ENCODE data around the gene EGFR. TPM values are rescaled to one million over a fixed set of nuclear protein-coding genes. Genes with fewer than 3 reads are reported as not detected.

The EGFR gene
- total and polyA plus RNA-seq, 9 donors: 13.0 to 54.6 (median 41.7) TPM

DNA sequence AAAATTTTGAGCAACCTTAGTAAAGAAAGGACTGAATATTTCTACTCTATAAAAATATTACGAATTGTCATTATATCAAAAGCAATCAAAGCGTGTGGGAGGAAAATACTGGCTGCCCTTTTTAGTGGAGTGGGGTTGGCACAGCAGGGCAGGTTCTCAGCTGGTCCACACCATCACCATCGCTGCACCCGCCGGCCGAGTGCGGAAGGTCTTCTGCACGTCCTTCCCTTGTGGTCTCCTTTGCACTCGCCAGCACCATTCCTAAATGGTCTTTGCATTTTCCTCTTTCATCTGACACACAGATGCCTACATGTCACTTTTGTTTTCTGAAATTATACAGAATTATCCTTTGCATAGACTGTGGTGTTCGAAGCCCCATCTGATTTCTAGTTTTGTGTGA is 229.7 kb downstream of the EGFR start:
- Histone ChIP-seq H3K4me3 (no peak overlapping the region), H3K9me3 (no peaks in the 10 kb centered on the region), H3K27me3 (no peaks in the 10 kb centered on the region), H3K36me3 (no peaks in the 10 kb centered on the region), H3K4me1 (ENCODE audit: insufficient read depth) (no peaks in the 10 kb centered on the region), H3K27ac (no peak overlapping the region)
- WGBS, 3 donors: 96% methylated on average over 10 of the region's 10 CpGs
- intact Hi-C loops (cut with DNase I): no loop called here
- TF ChIP-seq, protein P1, sequence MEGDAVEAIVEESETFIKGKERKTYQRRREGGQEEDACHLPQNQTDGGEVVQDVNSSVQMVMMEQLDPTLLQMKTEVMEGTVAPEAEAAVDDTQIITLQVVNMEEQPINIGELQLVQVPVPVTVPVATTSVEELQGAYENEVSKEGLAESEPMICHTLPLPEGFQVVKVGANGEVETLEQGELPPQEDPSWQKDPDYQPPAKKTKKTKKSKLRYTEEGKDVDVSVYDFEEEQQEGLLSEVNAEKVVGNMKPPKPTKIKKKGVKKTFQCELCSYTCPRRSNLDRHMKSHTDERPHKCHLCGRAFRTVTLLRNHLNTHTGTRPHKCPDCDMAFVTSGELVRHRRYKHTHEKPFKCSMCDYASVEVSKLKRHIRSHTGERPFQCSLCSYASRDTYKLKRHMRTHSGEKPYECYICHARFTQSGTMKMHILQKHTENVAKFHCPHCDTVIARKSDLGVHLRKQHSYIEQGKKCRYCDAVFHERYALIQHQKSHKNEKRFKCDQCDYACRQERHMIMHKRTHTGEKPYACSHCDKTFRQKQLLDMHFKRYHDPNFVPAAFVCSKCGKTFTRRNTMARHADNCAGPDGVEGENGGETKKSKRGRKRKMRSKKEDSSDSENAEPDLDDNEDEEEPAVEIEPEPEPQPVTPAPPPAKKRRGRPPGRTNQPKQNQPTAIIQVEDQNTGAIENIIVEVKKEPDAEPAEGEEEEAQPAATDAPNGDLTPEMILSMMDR (IDR thresholded peaks at IDR 0.05): no peak
- TF ChIP-seq EP300 (IDR thresholded peaks at IDR 0.05): no peak
- no peak for TF ChIP-seq POLR2A (IDR thresholded peaks at IDR 0.05)
- DNase-seq: no peak

DNA sequence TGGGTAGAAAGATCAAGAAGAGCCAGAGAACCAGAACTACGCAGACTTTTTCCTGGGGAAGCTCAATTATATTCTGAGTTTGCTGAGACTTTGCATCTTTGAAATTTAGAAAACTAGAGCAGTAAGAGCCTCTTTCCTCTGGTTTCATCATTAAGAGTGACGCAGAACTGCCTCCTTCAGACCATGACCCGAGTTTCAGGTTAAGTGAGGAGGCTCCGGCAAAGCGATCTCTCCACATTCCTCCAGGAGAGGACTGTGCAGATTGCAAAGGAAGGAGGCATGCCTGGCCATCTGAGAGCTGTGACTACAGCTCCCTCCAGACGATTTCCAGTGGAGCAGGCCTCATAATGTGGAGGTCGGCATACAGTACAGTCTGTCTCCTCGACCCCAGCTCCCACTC is 230.5 kb downstream of the EGFR start:
- 53 to 70% (median 68%) methylated on average over 8 of the region's 8 CpGs for WGBS, 3 donors
- no peaks in the 10 kb centered on the region for H3K27me3 ChIP-seq
- H3K4me1 ChIP-seq (ENCODE audit: insufficient read depth): no peaks in the 10 kb centered on the region
- TF ChIP-seq EP300 (IDR thresholded peaks at IDR 0.05) (no peak), POLR2A (IDR thresholded peaks at IDR 0.05) (no peak)
- TF ChIP-seq, protein P1 (IDR thresholded peaks at IDR 0.05): no peak
- no peaks in the 10 kb centered on the region for H3K9me3 ChIP-seq
- DNase-seq: no peak
- intact Hi-C loops (cut with DNase I): no loop called here
- no peak overlapping the region for H3K27ac ChIP-seq
- no peaks in the 10 kb centered on the region for H3K36me3 ChIP-seq
- H3K4me3 ChIP-seq: no peak overlapping the region

DNA sequence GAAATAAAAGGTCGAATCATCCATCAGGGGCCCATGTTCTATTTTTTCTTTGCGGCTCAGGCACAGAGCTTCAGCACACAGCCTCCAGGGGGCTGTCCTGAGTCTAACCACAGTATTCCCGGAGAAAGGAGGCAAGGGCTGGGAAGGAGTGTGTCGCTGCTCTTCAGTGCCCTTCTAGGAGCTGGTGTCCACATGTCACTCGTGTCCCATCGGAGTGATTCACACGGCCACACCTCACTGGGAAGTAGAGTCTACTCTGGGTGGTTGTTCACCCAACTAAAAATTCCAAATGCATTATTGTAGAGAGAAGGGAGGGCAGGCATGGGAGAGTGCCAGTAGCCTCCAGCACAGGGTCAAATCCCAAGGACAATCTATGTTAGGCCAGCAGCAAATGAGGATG is 231.5 kb downstream of the EGFR start:
- Histone ChIP-seq H3K9me3 (no peaks in the 10 kb centered on the region), H3K4me1 (ENCODE audit: insufficient read depth) (no peaks in the 10 kb centered on the region), H3K4me3 (no peak overlapping the region), H3K27me3 (no peaks in the 10 kb centered on the region), H3K36me3 (no peaks in the 10 kb centered on the region), H3K27ac (no peak overlapping the region)
- DNase-seq: no peak
- intact Hi-C loops (cut with DNase I): loop anchor here (5.0 to 10.0 kb wide), 5 partner anchors 66 to 478 kb away; partner anchors contain the start of gene EGFR (in 2 of the 4)
- 69 to 91% (median 86%) methylated on average over 7 of the region's 7 CpGs for WGBS, 3 donors
- TF ChIP-seq, protein P1 (IDR thresholded peaks at IDR 0.05): no peak
- no peak for TF ChIP-seq EP300 (IDR thresholded peaks at IDR 0.05)
- no peak for TF ChIP-seq POLR2A (IDR thresholded peaks at IDR 0.05)

DNA sequence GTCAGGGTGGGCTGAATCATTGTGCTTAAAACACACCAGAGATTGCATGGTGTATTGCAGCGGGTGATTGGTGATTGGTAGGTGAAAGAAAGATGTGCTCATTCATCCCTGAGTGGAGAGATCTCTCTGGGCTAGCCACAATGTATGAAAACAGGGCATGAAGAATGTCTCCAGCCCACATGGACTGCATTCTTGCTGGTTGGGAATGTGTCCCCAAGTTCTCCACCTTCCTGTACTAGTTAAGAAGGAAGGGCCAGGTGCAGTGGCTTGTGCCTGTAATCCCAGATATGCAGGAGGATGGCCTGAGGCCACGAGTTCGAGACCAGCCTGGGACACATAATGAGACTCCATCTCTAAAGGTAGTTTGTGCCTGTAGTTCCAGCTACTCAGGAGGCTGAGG is 232.5 kb downstream of the EGFR start:
- Histone ChIP-seq H3K36me3 (no peaks in the 10 kb centered on the region), H3K27ac (no peak overlapping the region), H3K4me1 (ENCODE audit: insufficient read depth) (no peaks in the 10 kb centered on the region), H3K9me3 (no peaks in the 10 kb centered on the region), H3K4me3 (no peak overlapping the region), H3K27me3 (no peaks in the 10 kb centered on the region)
- TF ChIP-seq, protein P1 (IDR thresholded peaks at IDR 0.05): no peak
- TF ChIP-seq EP300 (IDR thresholded peaks at IDR 0.05) (no peak), POLR2A (IDR thresholded peaks at IDR 0.05) (no peak)
- intact Hi-C loops (cut with DNase I): loop anchor here (5.0 to 10.0 kb wide), 5 partner anchors 67 to 479 kb away; partner anchors contain the start of gene EGFR (in 2 of the 4)
- 96% methylated on average over 3 of the region's 3 CpGs for WGBS, 3 donors
- DNase-seq: no peak
